H1 (cell line): ENCODE data around the gene ADD2. TPM values are rescaled to one million over a fixed set of nuclear protein-coding genes. Genes with fewer than 3 reads are reported as not detected.
A peak's percentile ranks its signal among the peaks of the same experiment; 100 is the strongest.

Source experiments
- CTCF ChIA-PET: fragments of 300-600 bp; sonication (Branson Sonifier 250); formaldehyde crosslinking; loops from one replicate; lab custom pipeline; 2021; ENCODE audit not compliant: partially characterized antibody; lab: Charles Lee
- POLR2A ChIA-PET: fragments of 300-600 bp; sonication (Branson Sonifier 250); formaldehyde crosslinking; loops from one replicate; lab custom pipeline; 2021; ENCODE audit warnings: inconsistent platforms; ENCODE audit not compliant: partially characterized antibody; lab: Charles Lee
- DNase-seq, 2 experiments: peaks; one replicate each; pipeline versions ENCODE4 v3.0.0 to v3.0.0-alpha.2; 2010 to 2022; ENCODE audit warnings: low spot score in 2 of 2, low read depth in 1 of 2, mixed read lengths in 1 of 2
- FAIRE-seq: peaks from 2 replicates; lab custom pipeline; 2011; peaks lifted over from hg19 to GRCh38; lab: Jason Lieb, UNC
- H2AFZ ChIP-seq: 2 replicates; pipeline ENCODE4 v1.8.1; 2012; ENCODE audit warnings: low read length, inconsistent platforms
- H2AK5ac ChIP-seq: 2 replicates; pipeline ENCODE4 v1.6.1; 2013; ENCODE audit warnings: low read depth, low read length
- H2BK120ac ChIP-seq: replicated peaks from 2 replicates; pipeline ENCODE3; 2013; ENCODE audit warnings: low read depth, low read length, inconsistent platforms
- H2BK12ac ChIP-seq: 2 replicates; pipeline ENCODE4 v1.6.1; 2013; ENCODE audit warnings: low read depth, low read length
- H2BK15ac ChIP-seq: 2 replicates; pipeline ENCODE4 v1.6.1; 2013; ENCODE audit warnings: low read length
- H2BK20ac ChIP-seq: 2 replicates; pipeline ENCODE4 v1.6.1; 2013; ENCODE audit warnings: low read length
- H2BK5ac ChIP-seq: 2 replicates; pipeline ENCODE4 v1.6.1; 2013; ENCODE audit warnings: low read depth, low read length
- H3K14ac ChIP-seq: 2 replicates; pipeline ENCODE4 v1.6.1; 2013; ENCODE audit warnings: inconsistent platforms; ENCODE audit not compliant: insufficient read length
- H3K18ac ChIP-seq: 2 replicates; pipeline ENCODE4 v1.6.1; 2013; ENCODE audit warnings: low read length; ENCODE audit errors: extremely low read depth
- H3K23ac ChIP-seq: 2 replicates; pipeline ENCODE4 v1.6.1; 2013; ENCODE audit warnings: inconsistent platforms; ENCODE audit not compliant: insufficient read length
- H3K23me2 ChIP-seq: 2 replicates; pipeline ENCODE4 v1.6.1; 2013; ENCODE audit warnings: low read depth, low read length
- H3K27ac ChIP-seq: 2 replicates; pipeline ENCODE4 v1.6.1; 2011; ENCODE audit warnings: low read depth, low read length, inconsistent platforms
- H3K27me3 ChIP-seq, 4 experiments: replicated peaks in 1 of 4; 1 replicate in 1 of 4; 2 replicates in 3 of 4; pipeline versions ENCODE4 v1.6.1 to v1.8.1; 2011 to 2013; ENCODE audit warnings: low read length in 3 of 4, mild to moderate bottlenecking in 3 of 4, inconsistent platforms in 2 of 4, mixed read lengths in 2 of 4, moderate library complexity in 1 of 4; ENCODE audit not compliant: control insufficient read depth in 3 of 4, insufficient read depth in 3 of 4; ENCODE audit errors: extremely low read depth in 1 of 4
- H3K36me3 ChIP-seq, 4 experiments: 2 replicates each; pipeline versions ENCODE4 v1.6.1 to v1.8.1; 2011 to 2013; ENCODE audit warnings: mild to moderate bottlenecking in 4 of 4, low read length in 3 of 4, moderate library complexity in 2 of 4, control low read depth in 1 of 4, inconsistent platforms in 1 of 4; ENCODE audit not compliant: insufficient read depth in 4 of 4, control insufficient read depth in 2 of 4
- H3K4ac ChIP-seq: replicated peaks from 2 replicates; pipeline ENCODE3; 2013; ENCODE audit warnings: low read length, low read depth, mixed read lengths, inconsistent platforms; ENCODE audit not compliant: insufficient read length
- H3K4me1 ChIP-seq, 4 experiments: replicated peaks in 1 of 4; 1 replicate in 1 of 4; 2 replicates in 3 of 4; pipeline versions ENCODE4 v1.6.1 to v1.8.1; 2011 to 2013; ENCODE audit warnings: low read length in 3 of 4, inconsistent platforms in 2 of 4, mixed read lengths in 1 of 4; ENCODE audit not compliant: insufficient read depth in 4 of 4, control insufficient read depth in 3 of 4
- H3K4me2 ChIP-seq, 2 experiments: 2 replicates each; pipeline versions ENCODE4 v1.6.1 to v1.8.1; 2011 to 2013; ENCODE audit warnings: low read depth in 2 of 2, low read length in 2 of 2, control low read depth in 1 of 2, inconsistent platforms in 1 of 2, mild to moderate bottlenecking in 1 of 2; ENCODE audit not compliant: insufficient read depth in 1 of 2
- H3K4me3 ChIP-seq, 4 experiments: fragments of 200-600, 300-600 bp in 1 of 4; sonication (generic), shearing (Covaris generic), sonication (Bioruptor Twin) in 1 of 4; 2 replicates each; pipeline versions ENCODE4 v1.5.1 to v1.8.1; 2011 to 2016; ENCODE audit warnings: low read length in 4 of 4, low read depth in 3 of 4, control low read depth in 2 of 4, inconsistent platforms in 2 of 4, mild to moderate bottlenecking in 2 of 4, mixed read lengths in 1 of 4, moderate library complexity in 1 of 4; ENCODE audit not compliant: insufficient read depth in 2 of 4; ENCODE audit errors: extremely low read depth in 1 of 4
- H3K56ac ChIP-seq: replicated peaks from 2 replicates; pipeline ENCODE3; 2013; ENCODE audit warnings: low read depth, mild to moderate bottlenecking, mixed read lengths, low read length, inconsistent platforms; ENCODE audit not compliant: insufficient read length
- H3K79me1 ChIP-seq: 2 replicates; pipeline ENCODE4 v1.6.1; 2013; ENCODE audit warnings: low read depth, low read length, control low read depth
- H3K79me2 ChIP-seq, 2 experiments: 2 replicates each; pipeline versions ENCODE4 v1.6.1 to v1.8.1; 2012 to 2013; ENCODE audit warnings: low read length in 2 of 2, mild to moderate bottlenecking in 2 of 2, inconsistent platforms in 1 of 2; ENCODE audit not compliant: insufficient read depth in 2 of 2, control insufficient read depth in 1 of 2
- H3K9ac ChIP-seq, 4 experiments: replicated peaks in 1 of 4; 1 replicate in 1 of 4; 2 replicates in 3 of 4; pipeline versions ENCODE4 v1.6.1 to v1.8.1; 2011 to 2013; ENCODE audit warnings: low read depth in 3 of 4, low read length in 3 of 4, control low read depth in 2 of 4, mild to moderate bottlenecking in 2 of 4, moderate library complexity in 2 of 4, inconsistent platforms in 1 of 4; ENCODE audit errors: extremely low read depth in 1 of 4
- H3K9me3 ChIP-seq, 2 experiments: 2 replicates each; pipeline versions ENCODE4 v1.6.1 to v1.8.1; 2012 to 2013; ENCODE audit warnings: mild to moderate bottlenecking in 2 of 2, moderate library complexity in 2 of 2, control low read depth in 1 of 2, inconsistent platforms in 1 of 2, low read depth in 1 of 2, low read length in 1 of 2, mixed read lengths in 1 of 2; ENCODE audit not compliant: insufficient read depth in 2 of 2
- H4K20me1 ChIP-seq, 2 experiments: replicated peaks in 1 of 2; 2 replicates each; pipeline versions ENCODE3 to v1.8.1; 2011 to 2013; ENCODE audit warnings: inconsistent platforms in 2 of 2, low read length in 2 of 2, mild to moderate bottlenecking in 1 of 2; ENCODE audit not compliant: insufficient read depth in 2 of 2, control insufficient read depth in 1 of 2
- H4K5ac ChIP-seq: 2 replicates; pipeline ENCODE4 v1.6.1; 2013; ENCODE audit warnings: low read length, low read depth, mixed read lengths, inconsistent platforms; ENCODE audit not compliant: insufficient read length
- H4K8ac ChIP-seq: 2 replicates; pipeline ENCODE4 v1.8.0; 2013; ENCODE audit warnings: mild to moderate bottlenecking, moderate library complexity, low read length, inconsistent platforms; ENCODE audit not compliant: insufficient read depth; ENCODE audit errors: extremely low read depth
- H4K91ac ChIP-seq: replicated peaks from 2 replicates; pipeline ENCODE3; 2013; ENCODE audit warnings: low read length, mixed read lengths, inconsistent platforms; ENCODE audit not compliant: insufficient read length
- CBX5 ChIP-seq: fragments of 300-800, 300-1000 bp; sonication (generic); IDR thresholded peaks from 2 replicates; pipeline ENCODE4 v1.7.1; 2016; ENCODE audit warnings: antibody characterized with exemption, low read length, low read depth
- CBX8 ChIP-seq: fragments of 300-800, 300-1000 bp; sonication (generic); IDR thresholded peaks from 2 replicates; pipeline ENCODE4 v1.7.1; 2016; ENCODE audit warnings: low read depth, low read length, borderline replicate concordance
- POLR2A ChIP-seq, 2 experiments: IDR thresholded peaks; 1 replicate in 1 of 2; 2 replicates in 1 of 2; pipeline ENCODE4 v1.6.1; 2011; ENCODE audit warnings: low read depth in 2 of 2, low read length in 2 of 2, mild to moderate bottlenecking in 2 of 2; ENCODE audit errors: control extremely low read depth in 1 of 2
- RFX5 ChIP-seq: IDR thresholded peaks from 2 replicates; pipeline ENCODE4 v1.6.1; 2011; ENCODE audit warnings: low read depth, low read length, improper control_type of control experiment, borderline replicate concordance
- SIRT6 ChIP-seq: IDR thresholded peaks from one replicate; pipeline ENCODE4 v1.7.1; 2012; ENCODE audit warnings: low read length, inconsistent platforms
- WGBS, 2 experiments: shearing (Covaris generic) in 1 of 2; methylation state at CpG; one replicate each; pipeline versions ENCODE4 v1.1.6 to v1.1.7; 2013 to 2015; ENCODE audit warnings: low lambda C conversion rate in 2 of 2, mixed read lengths in 2 of 2, inconsistent platforms in 1 of 2, low coverage in 1 of 2, missing lambda C conversion rate in 1 of 2; ENCODE audit not compliant: insufficient replicate concordance in 2 of 2, insufficient coverage in 1 of 2, insufficient read length in 1 of 2; ENCODE audit errors: extremely low coverage in 1 of 2, missing lambda C conversion rate in 1 of 2; 5-methylcytosine and 5-hydroxymethylcytosine counted together
- polyA plus RNA-seq, 7 experiments: library from polyadenylated mRNA; depleted of rRNA in 3 of 7; stranded (reverse) in 5 of 7; unstranded in 2 of 7; fragments of >200 nt in 5 of 7; fragments of 200-250 nt in 2 of 7; gene quantifications; 1 replicate in 5 of 7; 2 replicates in 1 of 7; 4 replicates in 1 of 7; pipeline versions ENCODE4 v1.2.1 to v1.2.3, GENCODE V29; 2011 to 2013; ENCODE audit warnings: missing spikeins in 2 of 7, mixed read lengths in 2 of 7
- total RNA-seq: library from RNA; stranded (reverse); fragmentation: NEBNext Ultra II Directional; extraction: Animal tissue kit (Norgen Biotek cat#: 25700); gene quantifications from 2 replicates; pipeline ENCODE4 v1.2.1, GENCODE V29; 2021
- TF ChIP-seq, protein P1 (sequence below): IDR thresholded peaks from 2 replicates; pipeline ENCODE4 v1.6.1; 2012; ENCODE audit warnings: inconsistent platforms

The ADD2 gene
- total and polyA plus RNA-seq, 2 of the 8 experiments (the other 6 are each of a cell fraction or from before 2014, with no cell fraction given), result 58.5 to 170 TPM

DNA sequence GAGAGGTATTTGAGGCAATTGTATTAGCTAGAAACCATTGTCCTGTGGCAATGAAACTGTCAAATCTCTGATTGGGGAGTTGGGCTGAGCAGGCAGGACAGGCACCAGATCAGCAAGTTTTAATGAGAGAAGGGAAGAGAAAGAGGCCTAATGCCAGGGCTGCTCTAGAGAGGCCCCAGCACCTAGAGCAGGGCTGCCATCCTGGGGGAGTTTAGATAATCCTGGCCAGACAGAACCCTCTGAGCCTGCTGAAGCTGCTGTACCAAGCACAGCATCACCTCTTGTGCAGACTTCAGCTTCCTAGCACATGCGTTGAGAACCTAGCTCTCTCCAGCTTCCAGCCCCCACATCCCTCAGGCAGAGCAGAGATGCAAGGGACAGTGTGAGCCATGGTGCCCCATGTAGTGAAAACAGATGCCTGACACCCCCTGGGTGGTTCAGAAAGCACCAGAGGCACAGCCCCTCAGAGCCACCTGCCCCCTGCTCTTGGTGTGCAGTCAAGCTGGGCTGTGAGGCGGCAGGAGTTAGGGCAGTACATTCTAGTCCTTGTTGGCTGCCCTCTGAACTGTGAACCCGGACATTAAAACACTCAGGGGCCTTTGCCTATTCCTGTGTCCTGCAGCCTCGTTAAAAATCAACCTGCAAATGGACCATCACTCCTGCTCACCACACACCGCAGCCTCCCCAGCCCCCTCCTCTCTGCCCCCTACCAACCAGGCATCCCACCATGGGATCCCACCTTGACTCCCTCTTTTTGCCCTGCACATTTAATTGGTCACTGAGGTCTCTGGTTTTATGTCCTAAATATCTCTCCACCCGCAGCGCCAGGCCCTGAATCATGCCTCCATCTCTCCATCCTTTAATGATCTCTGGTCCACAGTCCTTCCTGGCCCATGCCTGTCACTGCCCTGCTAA lies 52.7 kb downstream of the ADD2 start:
- Histone ChIP-seq H3K4me2 (peak overlapping the region; percentile 12 to 16; a peak in 2 of 4 replicates), H2BK20ac (no peak overlapping the region), H3K56ac (no peak overlapping the region), H3K27me3 (no peaks in the 10 kb centered on the region), H2BK15ac (no peak overlapping the region), H3K18ac (peak overlapping the region; percentile 13; the same call in 1 of the 2 replicates), H3K14ac (no peak overlapping the region), H3K79me2 (peaks cover 6 to 90% of the 10 kb centered on the region in 2 experiments; a peak in 3 of 4 replicates), H3K4me3 (no peak overlapping the region), H3K4me1 (peaks cover 0 to 51% (median 21%) of the 10 kb centered on the region in 4 experiments; a peak in 6 of 7 replicates), H3K23ac (no peak overlapping the region), H4K91ac (no peak overlapping the region), H2BK120ac (no peak overlapping the region), H3K9ac (no peak overlapping the region), H3K79me1 (peaks cover 23% of the 10 kb centered on the region), H3K36me3 (peaks cover 0 to 14% (median 5%) of the 10 kb centered on the region in 4 experiments; a peak in 6 of 8 replicates), H4K20me1 (peaks cover 17 to 24% of the 10 kb centered on the region in 2 experiments), H4K8ac (no peak overlapping the region), H3K9me3 (no peaks in the 10 kb centered on the region), H3K23me2 (no peaks in the 10 kb centered on the region), H4K5ac (no peak overlapping the region), H3K4ac (no peak overlapping the region), H2BK5ac (0 out of 2 replicates have a peak overlapping the region, but pooled peaks have one; percentile 61), H2BK12ac (no peak overlapping the region), H2AK5ac (no peak overlapping the region), H3K27ac (no peak overlapping the region), H2AFZ (no peak overlapping the region)
- CTCF ChIA-PET, result interaction anchor here (0.6 to 3.8 kb wide), 8 partner anchors 8 to 994 kb away, joined by 3 to 27 read pairs (median 3); partner anchors contain the start of gene ADD2
- TF ChIP-seq, protein P1, sequence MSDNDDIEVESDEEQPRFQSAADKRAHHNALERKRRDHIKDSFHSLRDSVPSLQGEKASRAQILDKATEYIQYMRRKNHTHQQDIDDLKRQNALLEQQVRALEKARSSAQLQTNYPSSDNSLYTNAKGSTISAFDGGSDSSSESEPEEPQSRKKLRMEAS, result no peak
- TF ChIP-seq POLR2A (IDR thresholded peaks at IDR 0.05; ENCODE audit: control extremely low read depth in 1 of 2, low read depth in 2 of 2, low read length in 2 of 2), result no peak
- TF ChIP-seq CBX5, result no peak
- no peak for TF ChIP-seq CBX8
- TF ChIP-seq RFX5, result no peak
- TF ChIP-seq SIRT6, result no peak
- DNase-seq (peak in 1 of 2 experiments; percentile 45), FAIRE-seq (no peak)
- POLR2A ChIA-PET, result interaction anchor here (0.6 to 1.3 kb wide), 3 partner anchors 8 to 181 kb away, joined by 3 read pairs; no protein-coding TSS in a partner anchor
- WGBS, 2 experiments, result 80% methylated on average over 7 of the region's 7 CpGs; no CpG with 5 or more reads in 1 of the 2 experiments
